Measurements from ENCODE around the gene EHD1. TPM values are rescaled to one million over a fixed set of nuclear protein-coding genes. Genes with fewer than 3 reads are reported as not detected.

Gene EHD1
- total RNA-seq, 2 donors from 2014 or later: 184 to 212 TPM

DNA sequence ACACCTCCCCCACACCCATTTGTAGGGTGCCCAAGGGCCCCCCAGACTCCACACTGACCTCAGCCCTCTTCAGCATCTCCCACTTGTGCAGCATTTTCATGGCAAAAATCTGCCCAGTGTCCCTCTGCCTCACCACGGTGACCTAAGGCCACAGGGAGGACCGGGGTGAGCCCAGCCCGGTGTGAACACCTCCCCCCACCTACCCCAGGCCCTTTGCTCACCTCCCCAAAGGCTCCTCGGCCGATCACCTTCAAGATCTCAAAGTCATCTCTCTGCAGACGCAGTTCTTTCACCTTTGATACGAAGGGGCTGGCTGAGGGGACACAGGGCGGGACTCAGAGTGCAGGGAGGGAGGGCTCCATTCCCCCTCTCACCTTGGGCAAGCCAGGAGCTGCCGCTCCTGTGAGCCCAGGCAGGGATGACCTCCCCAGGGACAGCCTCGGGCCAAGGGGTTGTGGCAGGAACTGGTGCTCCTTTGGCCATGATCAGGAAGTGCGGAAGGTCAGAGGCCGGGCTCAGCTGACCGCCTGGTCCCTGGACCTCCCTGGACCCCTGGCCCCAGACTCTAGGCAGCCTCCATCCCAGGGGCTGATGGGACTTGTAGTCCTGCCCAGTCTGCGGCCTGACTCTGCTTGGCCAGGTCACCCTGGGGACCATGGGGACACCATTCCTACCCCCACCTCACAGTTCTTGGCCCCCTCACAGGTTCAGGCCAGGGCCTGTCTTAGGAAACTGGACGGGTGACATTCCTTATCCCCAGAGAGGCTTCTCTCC is 36.6 kb downstream of the EHD1 start:
- Mint-ChIP-seq H3K27ac (peak overlapping the region; percentile 74), H3K36me3 (ENCODE audit: low read depth) (peaks cover 2% of the 10 kb centered on the region), H3K27me3 (no peaks in the 10 kb centered on the region), H3K4me3 (no peak overlapping the region), H3K4me1 (peaks cover 8% of the 10 kb centered on the region)
- ATAC-seq (no peak), DNase-seq (no peak)
- no peaks in the 10 kb centered on the region for H3K9me3 ChIP-seq (ENCODE audit: control insufficient read depth, low read length, poor library complexity, severe bottlenecking)

DNA sequence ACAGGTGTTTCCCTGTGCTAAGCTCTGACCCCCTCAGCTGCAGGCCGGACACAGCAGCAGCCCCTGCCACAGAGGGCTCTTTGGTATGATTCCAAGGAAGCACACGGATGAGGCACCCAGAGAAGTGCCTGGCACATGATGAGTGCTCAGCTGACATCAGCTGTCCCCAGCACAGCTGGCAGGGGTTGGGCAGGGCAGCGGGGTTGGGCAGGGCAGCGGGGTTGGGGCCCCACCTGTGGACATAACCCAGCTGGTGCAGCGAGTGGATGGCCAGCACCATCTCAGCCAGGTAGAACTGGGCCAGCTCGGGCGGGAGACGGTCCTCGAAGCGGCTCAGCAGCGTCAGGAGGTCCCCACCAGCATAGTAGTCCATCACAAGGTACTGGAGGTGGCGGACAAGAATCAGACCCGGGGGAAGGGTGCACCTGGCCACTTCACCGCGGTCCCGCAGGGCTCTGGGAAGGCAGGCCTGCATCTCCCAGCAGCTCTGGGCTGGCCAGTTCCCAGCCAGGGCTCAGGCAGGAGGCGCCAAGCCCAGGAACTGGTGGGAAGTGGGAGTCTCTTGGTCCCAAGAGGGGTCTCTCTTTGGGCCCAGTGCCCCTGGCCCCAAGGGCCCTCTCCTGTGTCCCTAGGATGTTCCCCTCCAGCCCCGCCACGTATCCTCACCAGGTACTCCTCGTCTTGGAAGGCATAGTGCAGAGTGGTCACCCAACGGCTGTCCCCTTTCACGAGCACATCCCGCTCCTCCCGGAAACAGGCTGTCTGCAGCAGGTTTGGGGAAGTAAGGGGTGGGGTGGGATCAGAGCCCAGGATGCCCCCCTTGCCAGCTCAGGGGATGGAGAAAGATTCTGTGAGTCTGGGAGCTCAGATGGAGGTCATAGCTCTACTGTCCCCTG is 38.3 kb downstream of the EHD1 start:
- no peak for DNase-seq

DNA sequence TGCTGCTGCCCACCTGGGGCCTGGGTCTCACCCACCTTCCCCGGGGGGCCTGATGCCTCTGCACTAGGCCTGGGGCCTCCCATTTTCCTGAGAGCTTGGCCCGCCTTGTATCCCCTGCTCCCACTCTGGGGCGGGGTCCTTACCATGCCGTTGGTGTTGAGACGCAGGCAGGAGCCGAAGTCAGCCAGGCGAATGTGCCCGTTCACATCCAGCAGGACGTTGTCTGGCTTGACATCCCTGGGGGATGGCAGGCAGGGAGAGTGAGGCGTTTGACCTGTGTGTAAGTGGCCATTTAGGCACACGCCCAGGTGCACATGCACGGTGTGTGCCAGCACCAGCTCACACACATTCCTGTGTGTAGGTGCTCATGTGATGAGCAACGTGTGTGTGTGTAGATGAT is 39.1 kb downstream of the EHD1 start:
- Mint-ChIP-seq H3K4me1 (peaks cover 5% of the 10 kb centered on the region), H3K27me3 (no peaks in the 10 kb centered on the region), H3K27ac (no peak overlapping the region), H3K36me3 (ENCODE audit: low read depth) (peaks cover 2% of the 10 kb centered on the region), H3K4me3 (no peak overlapping the region)
- H3K9me3 ChIP-seq (ENCODE audit: control insufficient read depth, low read length, poor library complexity, severe bottlenecking): no peaks in the 10 kb centered on the region
- DNase-seq (no peak), ATAC-seq (no peak)

More for the DNA sequence above, 38.3 kb downstream of the EHD1 start:
- H3K9me3 ChIP-seq (ENCODE audit: control insufficient read depth, low read length, poor library complexity, severe bottlenecking): no peaks in the 10 kb centered on the region
- ATAC-seq: no peak
- Mint-ChIP-seq H3K27me3 (no peaks in the 10 kb centered on the region), H3K4me1 (peaks cover 7% of the 10 kb centered on the region), H3K36me3 (ENCODE audit: low read depth) (peaks cover 2% of the 10 kb centered on the region), H3K27ac (no peak overlapping the region), H3K4me3 (no peak overlapping the region)

- no peaks in the 10 kb centered on the region for H3K9me3 ChIP-seq (ENCODE audit: control insufficient read depth, low read length, poor library complexity, severe bottlenecking)
- DNase-seq (no peak), ATAC-seq (no peak)
- peaks cover 2% of the 10 kb centered on the region for H3K4me1 Mint-ChIP-seq
- no peak overlapping the region for H3K4me3 Mint-ChIP-seq
- H3K27me3 Mint-ChIP-seq: no peaks in the 10 kb centered on the region
- peaks cover 2% of the 10 kb centered on the region for H3K36me3 Mint-ChIP-seq (ENCODE audit: low read depth)
- no peak overlapping the region for H3K27ac Mint-ChIP-seq
These were observed 39.7 kb downstream of the EHD1 start for GRCh38 chr11:64838600-64839334.

GRCh38 chr11:64837887-64838351 is 40.5 kb downstream of the EHD1 start:
- DNase-seq (no peak), ATAC-seq (no peak)
- Mint-ChIP-seq H3K27me3 (no peaks in the 10 kb centered on the region), H3K27ac (no peak overlapping the region), H3K36me3 (ENCODE audit: low read depth) (peaks cover 2% of the 10 kb centered on the region), H3K4me3 (no peak overlapping the region), H3K4me1 (no peaks in the 10 kb centered on the region)
- no peaks in the 10 kb centered on the region for H3K9me3 ChIP-seq (ENCODE audit: control insufficient read depth, low read length, poor library complexity, severe bottlenecking)

GRCh38 chr11:64836448-64837072 is 41.9 kb downstream of the EHD1 start:
- Mint-ChIP-seq H3K4me3 (no peak overlapping the region), H3K36me3 (ENCODE audit: low read depth) (peaks cover 5% of the 10 kb centered on the region), H3K27me3 (no peaks in the 10 kb centered on the region), H3K4me1 (no peaks in the 10 kb centered on the region), H3K27ac (no peak overlapping the region)
- ATAC-seq (no peak), DNase-seq (no peak)
- no peaks in the 10 kb centered on the region for H3K9me3 ChIP-seq (ENCODE audit: control insufficient read depth, low read length, poor library complexity, severe bottlenecking)

GRCh38 chr11:64835616-64836447 is 42.6 kb downstream of the EHD1 start:
- Mint-ChIP-seq H3K4me1 (no peaks in the 10 kb centered on the region), H3K36me3 (ENCODE audit: low read depth) (peaks cover 5% of the 10 kb centered on the region), H3K27me3 (no peaks in the 10 kb centered on the region), H3K27ac (no peak overlapping the region), H3K4me3 (no peak overlapping the region)
- H3K9me3 ChIP-seq (ENCODE audit: control insufficient read depth, low read length, poor library complexity, severe bottlenecking): no peaks in the 10 kb centered on the region
- DNase-seq: no peak
- ATAC-seq: no peak

DNA sequence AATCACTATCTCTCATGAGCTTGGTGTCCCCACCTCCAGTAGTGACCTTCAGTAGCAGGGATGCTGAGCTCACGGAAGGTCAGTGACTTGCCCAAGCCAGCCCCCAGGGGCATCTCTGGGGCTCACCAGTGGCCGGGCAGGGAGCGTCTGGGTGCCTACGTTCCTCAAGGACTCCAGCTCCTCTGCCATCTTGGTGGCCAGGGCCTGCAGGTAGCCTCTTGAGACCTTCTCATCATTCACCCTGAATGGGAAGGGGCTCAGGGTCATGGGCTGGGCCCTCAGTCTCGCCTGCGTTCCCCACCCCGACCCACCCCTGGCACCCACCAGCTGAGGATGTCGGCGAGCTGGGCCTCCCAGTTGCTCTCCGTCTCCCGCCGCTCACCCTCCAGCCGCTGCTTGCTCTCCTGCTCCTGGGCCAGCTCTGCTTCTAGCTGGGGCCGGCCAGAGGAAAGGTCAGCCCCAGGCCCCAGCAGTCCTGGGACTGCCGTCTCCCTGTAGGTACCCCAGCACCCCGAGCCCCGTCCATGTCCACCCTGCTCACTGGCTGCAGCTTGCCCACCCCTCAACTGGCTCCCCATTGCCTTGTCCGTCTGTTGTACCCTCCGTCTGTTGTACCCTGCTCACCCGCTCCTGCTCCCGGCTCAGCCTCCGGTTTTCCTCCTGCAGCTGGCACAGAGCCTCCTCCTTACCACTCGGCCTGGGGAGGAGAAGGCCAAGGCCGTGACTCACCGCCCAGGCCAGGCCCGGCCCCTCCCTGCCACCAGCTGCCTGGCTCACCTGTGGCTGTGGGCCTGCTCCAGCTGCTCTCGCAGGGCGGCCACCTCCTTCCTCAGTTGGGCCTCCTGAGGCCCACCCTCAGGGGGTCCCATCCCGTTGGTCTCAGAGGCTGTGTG is 43.5 kb downstream of the EHD1 start:
- no peak overlapping the region for H3K27ac Mint-ChIP-seq
- ATAC-seq (no peak), DNase-seq (no peak)
- H3K4me3 Mint-ChIP-seq: no peak overlapping the region
- peaks cover 5% of the 10 kb centered on the region for H3K36me3 Mint-ChIP-seq (ENCODE audit: low read depth)
- H3K27me3 Mint-ChIP-seq: no peaks in the 10 kb centered on the region
- no peaks in the 10 kb centered on the region for H3K4me1 Mint-ChIP-seq
- H3K9me3 ChIP-seq (ENCODE audit: control insufficient read depth, low read length, poor library complexity, severe bottlenecking): no peaks in the 10 kb centered on the region

DNA sequence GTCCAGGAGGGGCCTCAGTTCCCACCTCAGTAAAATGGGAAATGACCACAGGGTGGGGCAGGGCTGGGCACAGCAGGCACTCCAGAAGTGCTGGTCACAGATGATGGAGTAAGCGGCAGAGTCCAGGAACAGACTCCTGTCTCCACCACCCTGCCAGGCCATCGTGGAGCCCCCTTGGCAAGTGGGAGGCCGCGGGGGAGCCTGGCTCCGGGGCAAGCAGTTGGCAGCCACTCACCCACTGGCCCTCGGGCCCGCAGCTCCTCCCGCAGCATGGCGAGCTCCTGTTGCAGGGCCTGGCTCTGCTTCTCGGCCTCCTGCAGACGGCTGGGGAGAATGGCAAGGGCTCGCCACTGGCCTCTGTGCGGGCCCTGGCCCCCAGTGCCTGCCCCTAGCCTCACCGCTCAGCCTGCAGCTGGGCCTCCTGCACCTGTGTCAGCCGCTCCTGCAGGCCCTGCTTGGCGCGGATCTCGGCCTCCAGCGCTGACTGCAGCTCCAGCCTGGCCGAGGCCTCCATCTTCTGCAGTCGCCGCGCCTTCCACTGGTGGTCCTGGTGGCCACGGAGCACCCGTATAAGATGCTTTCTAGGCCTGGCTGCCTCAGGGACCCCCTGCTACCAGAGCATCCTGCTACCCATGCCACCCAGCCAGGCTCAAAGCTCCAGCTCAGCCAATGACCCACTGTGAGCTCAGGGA is 44.2 kb downstream of the EHD1 start:
- DNase-seq: no peak
- H3K4me3 Mint-ChIP-seq: no peak overlapping the region
- peaks cover 3% of the 10 kb centered on the region for H3K36me3 Mint-ChIP-seq (ENCODE audit: low read depth)
- no peaks in the 10 kb centered on the region for H3K9me3 ChIP-seq (ENCODE audit: control insufficient read depth, low read length, poor library complexity, severe bottlenecking)
- no peak overlapping the region for H3K27ac Mint-ChIP-seq
- H3K4me1 Mint-ChIP-seq: no peaks in the 10 kb centered on the region
- no peak for ATAC-seq
- H3K27me3 Mint-ChIP-seq: no peaks in the 10 kb centered on the region

- ATAC-seq (no peak), DNase-seq (no peak)
- peaks cover 2% of the 10 kb centered on the region for H3K4me1 Mint-ChIP-seq
- peaks cover 3% of the 10 kb centered on the region for H3K36me3 Mint-ChIP-seq (ENCODE audit: low read depth)
- H3K27me3 Mint-ChIP-seq: no peaks in the 10 kb centered on the region
- no peak overlapping the region for H3K27ac Mint-ChIP-seq
- H3K4me3 Mint-ChIP-seq: no peak overlapping the region
- H3K9me3 ChIP-seq (ENCODE audit: control insufficient read depth, low read length, poor library complexity, severe bottlenecking): no peaks in the 10 kb centered on the region
These were observed 44.9 kb downstream of the EHD1 start for GRCh38 chr11:64833509-64833908.

DNA sequence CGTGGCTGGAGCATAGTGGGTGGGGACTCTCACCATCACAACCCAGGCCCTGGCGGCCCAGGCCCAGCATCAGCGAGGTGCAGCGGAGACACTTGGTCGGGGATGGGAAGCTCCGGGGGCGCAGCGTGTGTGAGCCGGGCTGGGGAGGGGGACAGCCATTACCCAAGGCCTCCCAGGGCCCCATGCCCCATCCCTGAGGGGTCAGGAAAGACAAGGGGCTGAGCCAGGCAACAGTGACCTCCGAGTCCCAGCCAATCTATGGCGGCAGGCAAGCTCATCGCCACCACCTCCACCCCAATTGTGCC is 45.3 kb downstream of the EHD1 start:
- H3K36me3 Mint-ChIP-seq (ENCODE audit: low read depth): peaks cover 3% of the 10 kb centered on the region
- H3K4me1 Mint-ChIP-seq: peaks cover 2% of the 10 kb centered on the region
- H3K27ac Mint-ChIP-seq: no peak overlapping the region
- H3K4me3 Mint-ChIP-seq: no peak overlapping the region
- ATAC-seq: no peak
- H3K27me3 Mint-ChIP-seq: no peaks in the 10 kb centered on the region
- no peaks in the 10 kb centered on the region for H3K9me3 ChIP-seq (ENCODE audit: control insufficient read depth, low read length, poor library complexity, severe bottlenecking)
- no peak for DNase-seq
